GM19467 (cell line): ENCODE measurements around the gene VPS13D.

Experiments
- ATAC-seq: cut with Tn5 transposase; IDR thresholded peaks from one replicate; pipeline ENCODE4 v1.9.1; 2021; ENCODE audit warnings: mild to moderate bottlenecking, moderate library complexity; ENCODE audit not compliant: unreplicated experiment

Gene VPS13D

DNA sequence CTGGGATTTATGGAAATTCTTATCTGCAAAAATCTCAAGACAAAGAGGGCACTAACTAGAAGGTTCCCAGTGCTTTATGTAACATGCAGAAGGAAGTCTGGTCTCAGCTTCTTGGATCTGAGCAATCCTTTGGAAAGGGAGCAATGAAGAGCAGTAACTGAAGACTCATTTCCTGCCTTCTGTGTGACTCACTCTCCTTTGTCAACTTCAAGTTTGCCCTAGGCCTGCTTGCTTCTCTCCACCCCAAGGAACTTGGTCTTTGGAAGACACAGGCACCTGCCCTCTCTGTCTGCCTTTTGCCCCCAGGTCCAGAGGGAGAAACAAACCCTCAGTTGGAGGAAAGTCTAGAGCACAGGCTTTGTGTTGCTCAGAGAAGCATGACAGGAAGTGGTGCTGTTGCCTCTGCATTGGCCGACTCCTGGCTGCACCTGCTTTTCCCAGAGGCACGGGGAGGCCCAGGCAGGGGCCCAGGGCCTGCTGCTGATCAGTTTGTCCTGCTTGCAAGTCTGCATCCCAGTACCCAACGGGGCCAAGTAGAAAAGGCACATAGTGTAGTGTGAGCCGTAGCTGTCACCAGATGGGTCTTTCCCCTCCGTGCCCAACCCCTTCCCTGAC is 251.0 kb downstream of the VPS13D start:
- no peak for ATAC-seq

DNA sequence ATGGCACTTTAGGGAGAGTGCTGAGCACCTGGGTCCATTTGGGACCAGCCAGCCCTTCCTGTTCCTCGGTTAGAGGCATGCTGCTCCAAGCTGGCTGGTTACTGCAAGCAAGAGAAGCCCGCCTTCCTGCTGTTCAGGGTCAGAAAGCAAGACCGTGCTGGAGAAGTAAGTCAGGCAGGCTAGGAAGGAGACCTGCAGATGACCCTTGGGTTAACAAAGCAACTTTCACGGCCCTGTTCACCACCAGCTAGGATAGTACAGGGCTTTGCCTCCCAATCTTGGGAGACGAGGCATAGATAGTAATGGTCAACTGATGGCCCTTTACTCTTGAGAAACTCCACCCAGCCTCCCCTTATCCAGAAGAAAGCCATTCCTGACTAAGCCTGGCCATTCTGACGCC is 252.1 kb downstream of the VPS13D start:
- ATAC-seq = no peak

DNA sequence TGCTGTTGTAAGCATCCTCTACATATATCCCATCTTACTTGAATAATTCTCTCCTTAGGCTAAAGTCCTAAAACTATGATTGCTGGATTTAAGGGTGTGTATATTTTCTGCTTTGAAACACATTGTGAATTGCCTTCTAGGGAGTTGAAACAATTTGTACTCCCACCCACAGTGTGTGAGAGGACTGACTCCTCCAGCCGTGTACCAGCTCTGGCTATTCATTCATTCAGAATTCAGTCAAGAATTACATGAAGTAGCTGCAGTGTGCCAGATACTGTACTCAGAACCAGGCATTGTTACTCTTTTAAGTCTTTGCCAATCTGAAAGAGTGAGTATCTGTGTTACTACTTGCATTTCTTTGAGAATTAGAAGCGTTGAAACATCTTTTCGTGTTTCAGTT is 253.2 kb downstream of the VPS13D start:
- ATAC-seq = no peak

DNA sequence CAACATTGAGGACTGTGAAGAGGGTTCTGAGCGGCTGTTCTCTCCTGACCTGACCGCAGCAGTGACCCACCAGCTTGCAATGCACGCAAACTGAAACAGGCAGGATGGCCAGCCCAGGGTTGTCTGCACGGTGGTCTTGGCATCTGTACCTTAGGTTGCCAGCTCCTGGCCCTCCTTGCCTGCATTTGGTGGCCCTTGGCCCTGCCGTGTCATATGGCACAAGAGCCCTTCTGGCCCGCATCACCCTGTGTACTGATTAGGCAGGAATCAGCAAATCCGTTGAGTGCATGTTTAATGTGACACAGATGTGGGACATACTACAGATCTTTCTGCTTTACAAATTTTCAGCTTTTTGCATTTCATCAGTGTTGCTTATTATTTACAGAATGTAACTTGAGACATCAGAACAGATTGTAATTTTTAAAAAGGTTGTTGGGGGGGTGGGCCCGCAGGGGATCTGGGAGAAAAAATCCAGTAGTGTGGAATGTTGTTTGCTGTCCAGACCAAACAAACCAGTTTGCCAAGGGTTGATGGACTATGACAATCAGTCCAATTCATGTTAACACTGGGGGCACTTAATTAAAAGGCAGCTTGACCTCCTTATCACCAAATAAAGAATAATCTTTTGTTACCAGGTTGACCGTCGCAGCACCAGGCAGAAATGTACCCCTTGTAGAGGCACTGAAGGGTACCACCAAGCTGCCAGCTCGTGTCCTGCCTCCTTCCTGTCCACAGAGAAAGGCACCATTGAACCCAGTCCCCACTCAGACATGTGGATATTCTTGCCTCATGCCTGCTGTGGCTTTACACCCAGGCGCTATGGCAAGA is 255.6 kb downstream of the VPS13D start:
- no peak for ATAC-seq

DNA sequence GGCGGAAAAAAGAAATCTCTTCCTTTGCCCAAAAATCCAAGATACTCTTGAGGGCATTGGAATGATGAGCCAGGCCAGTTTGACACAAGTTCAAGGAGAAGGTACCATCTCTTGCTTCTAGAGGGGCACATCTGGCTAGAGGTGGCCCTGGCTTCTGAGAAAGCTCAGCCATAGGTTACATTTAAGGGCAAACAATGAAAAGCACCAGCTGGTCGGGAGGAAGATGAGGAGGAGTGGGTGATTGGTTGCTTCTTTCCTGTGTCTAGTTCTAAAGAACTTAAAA is 256.2 kb downstream of the VPS13D start:
- no peak for ATAC-seq

DNA sequence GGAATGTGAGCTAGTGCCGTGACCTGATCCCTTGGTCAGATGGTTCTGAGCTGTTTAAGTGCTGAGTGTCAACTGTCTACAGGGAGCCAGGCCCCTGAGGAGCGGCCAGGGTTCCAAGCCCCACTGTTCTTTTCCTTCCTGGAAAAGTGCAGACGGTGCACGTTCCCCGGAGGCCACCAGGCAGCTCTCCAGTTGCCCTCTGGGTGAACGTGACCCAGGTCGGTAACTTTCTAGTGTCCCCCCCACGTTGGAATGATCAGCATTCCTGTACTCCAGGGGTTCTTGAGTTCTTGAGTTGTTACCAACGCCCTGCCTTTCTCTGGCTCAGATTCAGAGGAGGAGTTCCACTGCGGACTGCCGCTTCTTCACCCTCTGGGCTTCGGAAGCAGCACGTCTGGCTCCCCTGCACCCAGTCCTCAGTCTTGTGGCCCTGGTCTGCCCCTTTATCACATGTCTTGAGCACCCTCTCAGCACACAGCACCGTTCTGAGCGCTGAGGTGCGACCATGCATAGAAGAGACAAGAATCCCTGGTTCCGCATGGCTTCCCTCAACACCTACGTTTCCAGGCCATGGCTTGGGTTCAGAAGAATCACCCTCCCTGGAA is 256.7 kb downstream of the VPS13D start:
- no peak for ATAC-seq

DNA sequence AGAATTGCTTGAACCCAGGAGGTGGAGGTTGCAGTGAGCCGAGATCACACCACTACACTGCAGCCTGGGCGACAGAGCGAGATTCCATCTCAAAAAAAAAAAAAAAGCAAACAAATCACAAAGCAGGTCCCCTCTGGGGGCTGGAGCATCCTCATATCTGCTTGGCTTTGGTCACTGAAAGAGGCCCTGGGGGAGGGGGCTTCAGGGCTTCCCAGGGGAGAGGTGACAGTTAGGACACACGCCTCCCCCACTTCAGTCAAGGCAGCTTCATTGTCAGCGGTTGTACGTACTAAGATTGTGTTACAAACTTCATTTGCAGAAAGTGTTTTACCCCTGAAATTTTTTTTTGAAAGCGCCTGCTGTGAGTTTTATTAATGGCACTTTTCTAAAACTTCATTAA is 257.7 kb downstream of the VPS13D start:
- no peak for ATAC-seq

DNA sequence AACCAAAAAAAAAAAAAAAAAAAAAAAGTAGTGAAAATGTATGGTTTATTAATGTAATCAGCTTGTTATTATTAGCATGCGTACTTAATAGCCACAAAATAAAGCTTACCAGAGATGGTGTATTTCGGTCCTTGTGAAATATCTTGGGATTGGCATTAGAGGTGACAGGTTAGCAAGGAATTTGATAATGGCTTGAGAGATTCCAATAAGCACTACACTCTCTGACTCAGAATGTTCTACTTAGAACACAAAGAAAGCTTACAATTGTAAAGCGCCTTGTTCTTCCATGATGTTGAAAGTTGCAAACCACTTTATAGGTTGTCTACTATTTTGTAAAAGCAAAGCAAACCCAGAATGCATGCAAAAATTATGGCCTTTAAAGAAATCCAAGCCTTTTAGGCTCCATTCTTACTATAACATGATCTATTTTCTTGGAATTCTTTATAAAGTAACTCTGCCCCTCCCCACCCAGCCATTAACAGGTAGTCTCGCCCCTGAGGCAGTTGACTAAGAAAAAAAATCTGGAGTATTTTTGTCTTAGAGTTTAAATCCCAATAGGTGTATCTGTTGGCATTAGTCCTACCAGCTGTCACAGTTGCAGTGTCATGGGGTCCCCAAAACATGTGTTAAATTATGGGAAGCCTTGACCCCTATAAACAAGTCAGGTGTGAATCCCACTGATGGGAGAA is 259.0 kb downstream of the VPS13D start:
- ATAC-seq = no peak

DNA sequence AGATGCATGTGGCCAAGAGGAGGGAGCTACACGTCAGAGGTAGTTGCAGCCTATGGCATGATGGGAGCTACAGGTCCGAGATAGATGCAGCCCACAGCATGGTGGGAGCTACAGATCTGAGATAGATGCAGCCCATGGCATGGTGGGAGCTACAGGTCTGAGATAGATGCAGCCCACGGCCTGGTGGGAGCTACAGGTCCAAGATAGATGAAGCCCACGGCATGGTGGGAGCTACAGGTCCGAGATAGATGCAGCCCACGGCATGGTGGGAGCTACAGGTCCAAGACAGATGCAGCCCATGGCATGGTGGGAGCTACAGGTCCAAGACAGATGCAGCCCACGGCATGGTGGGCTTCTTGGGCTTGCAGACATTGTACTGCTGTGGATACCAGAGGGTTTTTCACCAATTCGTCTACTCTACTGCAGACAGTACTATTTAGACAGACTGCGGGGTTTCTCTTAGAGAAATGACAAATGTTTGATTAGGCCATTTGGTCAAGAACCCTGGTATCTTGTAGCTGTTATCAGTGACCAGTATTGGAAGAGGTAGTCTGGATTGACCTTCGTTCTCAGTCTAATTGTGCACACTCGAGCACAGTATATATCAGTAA is 260.8 kb downstream of the VPS13D start:
- no peak for ATAC-seq

DNA sequence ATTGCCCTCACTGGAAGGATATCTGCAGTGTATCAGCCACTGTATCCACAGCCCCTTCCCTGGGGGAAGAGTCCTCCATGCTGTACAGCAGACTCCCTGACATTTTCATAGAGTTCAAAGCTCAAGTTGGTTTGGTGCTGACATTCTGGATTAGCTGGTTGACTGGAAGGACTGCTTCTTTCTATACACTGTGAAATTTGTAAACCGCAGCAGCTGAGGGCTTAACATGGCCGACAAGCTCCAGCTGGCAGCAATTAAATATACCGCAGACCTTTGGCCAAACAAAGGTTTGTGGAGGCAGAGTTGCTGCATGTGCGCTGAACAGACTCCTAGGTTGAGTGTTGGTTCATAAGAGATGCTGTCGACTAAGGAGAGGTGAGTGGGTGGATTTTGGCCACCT is 261.8 kb downstream of the VPS13D start:
- ATAC-seq = no peak

DNA sequence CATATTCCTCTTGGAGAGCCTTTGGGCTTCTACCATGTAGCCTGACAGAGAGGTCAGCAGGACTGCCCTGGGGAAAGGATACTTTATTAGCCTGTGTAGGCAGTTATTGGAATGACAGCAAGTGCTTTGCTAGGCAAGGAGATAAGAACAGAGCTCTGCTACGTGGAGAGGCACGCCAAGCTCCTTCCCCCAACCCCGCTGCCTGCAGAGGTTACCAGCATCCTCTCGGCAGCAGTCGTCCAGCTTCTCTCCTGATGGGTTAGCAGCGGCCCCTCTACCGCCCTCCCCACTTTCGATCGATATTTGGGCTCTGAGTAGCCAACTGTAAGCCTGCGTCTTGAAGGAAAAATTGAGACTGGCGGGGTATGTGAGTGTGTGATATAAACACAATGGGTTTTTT is 265.9 kb downstream of the VPS13D start:
- ATAC-seq = no peak

DNA sequence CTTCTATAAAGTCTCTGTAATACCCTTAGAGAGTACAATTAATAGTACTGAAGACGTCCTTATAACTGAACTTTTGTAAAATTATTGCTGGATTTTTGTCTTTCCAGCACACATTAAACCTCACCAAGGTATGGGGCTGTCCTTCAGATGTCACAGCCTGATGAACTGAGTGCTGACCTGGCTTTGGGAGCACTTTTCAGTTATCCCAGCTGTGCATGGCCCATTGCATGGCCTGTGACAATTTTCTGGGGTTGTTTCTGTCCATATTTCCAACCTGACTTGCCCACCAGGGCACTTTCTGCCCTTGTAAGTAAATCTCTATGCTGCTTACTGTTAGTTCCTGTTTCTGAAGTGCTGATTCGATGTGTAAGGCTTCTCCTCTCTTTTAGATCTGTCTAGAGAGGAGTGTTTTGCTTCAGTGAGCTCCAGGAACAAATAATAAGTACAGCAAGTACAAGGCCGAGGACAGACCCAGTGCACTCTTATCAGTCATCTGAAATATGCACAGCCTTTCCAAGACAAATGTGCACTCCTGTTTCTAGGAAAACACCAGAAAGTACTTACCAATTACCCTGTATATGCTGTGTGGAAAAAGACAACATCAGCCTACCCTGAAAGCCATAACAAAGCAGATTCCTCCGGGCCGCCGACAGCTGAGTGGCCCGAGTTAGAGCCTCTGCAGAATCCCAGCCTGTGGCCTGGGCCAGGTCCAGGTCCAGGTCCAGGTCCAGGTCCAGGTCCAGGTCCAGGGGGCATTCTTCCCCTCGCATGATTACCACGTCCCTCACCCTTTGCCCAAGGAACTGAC is 266.5 kb downstream of the VPS13D start:
- no peak for ATAC-seq

DNA sequence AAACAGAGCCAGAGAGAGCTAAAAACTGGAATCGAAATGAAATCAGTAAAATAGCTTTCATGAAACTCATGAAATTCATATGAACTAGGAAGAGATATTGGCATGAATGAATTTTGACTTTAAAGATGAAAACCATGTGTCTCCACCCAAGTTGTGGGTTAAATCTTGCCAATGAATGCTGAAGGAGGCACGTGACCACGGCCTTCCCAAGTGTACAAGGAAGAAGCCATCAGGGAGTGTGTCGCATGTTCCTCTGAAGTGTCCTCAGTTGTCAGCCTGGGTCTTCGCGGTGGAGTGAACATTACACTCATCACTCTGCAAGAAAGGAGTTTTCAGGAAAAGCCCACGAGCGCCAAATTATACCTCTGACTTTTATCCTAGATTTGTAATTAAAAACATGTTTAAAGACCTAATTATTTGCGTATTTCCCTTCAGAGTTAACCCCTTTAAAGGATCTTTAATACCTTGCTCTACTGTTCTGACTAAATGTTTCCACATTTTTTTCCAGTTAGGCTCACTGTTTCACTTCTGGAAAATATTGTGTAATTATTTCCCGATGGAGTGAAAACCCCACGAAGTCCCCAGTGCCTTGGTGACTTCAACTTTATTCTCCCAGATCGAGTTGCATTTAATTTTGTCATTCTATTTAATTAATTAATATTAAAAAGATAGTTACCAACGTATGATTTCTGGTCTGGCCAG is 269.9 kb downstream of the VPS13D start:
- ATAC-seq = no peak

DNA sequence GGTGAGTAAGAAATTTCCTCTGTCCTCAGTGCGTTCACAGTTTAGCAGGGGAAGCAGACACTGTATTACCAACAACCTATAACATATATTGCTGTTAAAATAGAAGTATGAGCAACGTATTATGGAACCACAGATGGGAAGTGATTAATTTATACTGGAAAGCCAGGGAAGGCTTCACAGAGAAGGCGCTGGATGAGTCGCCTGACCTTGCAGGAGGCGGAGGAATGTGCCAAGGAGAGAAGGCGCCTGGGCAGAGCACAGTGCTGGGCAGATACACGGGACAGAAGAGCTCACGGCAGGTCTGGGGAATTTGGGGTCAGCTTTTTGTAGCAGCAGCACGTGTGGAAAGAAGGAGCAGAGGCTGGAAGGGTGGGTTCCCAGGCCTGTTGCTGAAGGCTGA is 271.8 kb downstream of the VPS13D start:
- no peak for ATAC-seq

DNA sequence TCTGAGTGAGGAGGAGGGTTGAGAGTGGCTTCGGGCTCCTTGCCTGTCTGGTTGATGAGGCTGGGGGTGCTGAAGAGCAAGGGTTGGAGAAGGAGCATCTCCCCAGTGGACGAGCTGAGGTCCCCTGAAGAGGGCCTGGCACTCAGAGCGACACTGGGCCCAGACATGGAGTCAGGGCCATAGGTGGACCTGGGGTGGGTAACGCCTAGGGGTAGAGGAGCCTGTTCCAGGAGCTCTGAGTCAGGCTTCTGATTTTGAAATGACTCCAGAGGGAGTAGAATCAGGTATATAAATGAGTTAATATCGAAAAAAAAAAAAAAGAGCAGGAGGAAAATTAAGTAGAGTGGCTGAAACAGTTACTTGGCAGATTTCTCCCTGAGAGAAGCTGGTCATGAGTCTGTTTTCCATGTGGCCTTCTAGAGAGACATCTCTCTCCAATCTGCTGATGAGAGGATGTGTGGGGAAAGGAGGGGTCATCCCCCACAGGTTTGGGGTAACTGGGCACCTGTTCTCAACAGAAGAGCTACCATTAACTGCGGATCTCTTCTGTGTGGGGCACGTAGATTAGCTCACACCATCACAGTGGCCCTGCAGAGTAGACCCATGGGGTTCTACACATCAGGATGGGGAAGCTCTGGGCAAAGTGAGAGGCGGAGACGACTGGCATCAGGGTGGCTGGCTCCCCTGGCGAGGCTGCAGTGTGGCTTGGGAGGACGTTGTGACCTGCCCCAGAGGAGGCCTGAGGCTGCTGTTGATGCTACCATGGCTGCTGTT is 272.7 kb downstream of the VPS13D start:
- ATAC-seq = no peak

DNA sequence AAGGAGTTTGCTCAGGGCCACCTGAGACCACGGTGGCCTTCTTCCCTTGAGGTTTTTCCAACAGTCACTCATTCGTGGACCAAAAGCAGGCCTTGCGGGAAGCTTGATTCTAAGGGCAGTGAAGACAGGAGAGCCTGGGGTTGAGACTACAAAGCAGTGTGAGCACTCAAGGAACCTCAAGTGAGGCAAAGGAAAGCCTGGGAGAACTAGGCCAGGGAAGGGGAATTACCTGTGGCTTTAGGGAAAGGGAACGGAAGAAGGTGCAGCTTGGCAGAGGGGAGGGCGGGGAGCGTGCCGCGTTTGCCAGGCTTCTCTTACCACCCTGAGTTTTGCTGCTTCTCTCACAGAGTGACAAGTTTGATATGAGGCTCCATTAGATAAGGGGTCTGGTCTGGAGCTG is 273.9 kb downstream of the VPS13D start:
- ATAC-seq = no peak

DNA sequence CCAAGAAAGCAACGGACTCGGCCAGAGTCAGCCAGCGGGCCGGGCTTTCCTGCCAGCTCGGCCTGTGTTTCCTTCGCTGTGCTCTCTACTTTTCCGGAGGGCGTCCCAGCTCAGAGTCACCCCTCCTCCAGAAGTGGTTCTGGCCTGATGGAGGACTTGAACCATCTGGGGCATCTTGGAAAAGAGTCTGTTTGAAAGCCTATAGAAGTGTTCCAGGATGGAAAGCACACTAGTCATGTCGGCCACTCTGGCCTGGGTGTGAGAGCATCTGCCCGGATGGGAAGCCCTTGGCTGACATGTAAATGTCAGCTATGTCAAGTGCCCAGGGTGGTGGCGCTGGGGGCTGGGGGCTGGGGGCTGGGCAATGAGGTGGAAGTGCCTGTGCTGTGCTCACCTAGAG is 274.8 kb downstream of the VPS13D start:
- no peak for ATAC-seq

DNA sequence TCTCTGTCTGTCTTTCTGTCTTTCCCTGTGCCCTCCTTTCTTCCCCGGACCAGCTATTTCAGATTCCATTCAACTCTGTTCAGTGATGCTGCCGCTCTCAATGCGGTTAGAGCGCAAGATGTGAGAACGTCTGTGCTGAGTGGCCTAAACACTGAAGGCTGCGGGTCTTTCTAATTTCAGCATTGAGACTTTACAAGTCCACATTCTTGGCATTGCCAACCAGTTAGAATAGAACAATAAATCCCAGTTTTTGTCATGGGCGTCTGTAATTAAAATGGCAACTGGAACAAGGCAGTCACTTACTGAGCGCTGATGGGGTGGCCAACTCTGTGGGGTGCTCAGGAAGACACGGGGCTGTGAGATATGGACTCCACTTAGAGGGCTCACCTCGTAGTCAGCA is 275.4 kb downstream of the VPS13D start:
- ATAC-seq = no peak

DNA sequence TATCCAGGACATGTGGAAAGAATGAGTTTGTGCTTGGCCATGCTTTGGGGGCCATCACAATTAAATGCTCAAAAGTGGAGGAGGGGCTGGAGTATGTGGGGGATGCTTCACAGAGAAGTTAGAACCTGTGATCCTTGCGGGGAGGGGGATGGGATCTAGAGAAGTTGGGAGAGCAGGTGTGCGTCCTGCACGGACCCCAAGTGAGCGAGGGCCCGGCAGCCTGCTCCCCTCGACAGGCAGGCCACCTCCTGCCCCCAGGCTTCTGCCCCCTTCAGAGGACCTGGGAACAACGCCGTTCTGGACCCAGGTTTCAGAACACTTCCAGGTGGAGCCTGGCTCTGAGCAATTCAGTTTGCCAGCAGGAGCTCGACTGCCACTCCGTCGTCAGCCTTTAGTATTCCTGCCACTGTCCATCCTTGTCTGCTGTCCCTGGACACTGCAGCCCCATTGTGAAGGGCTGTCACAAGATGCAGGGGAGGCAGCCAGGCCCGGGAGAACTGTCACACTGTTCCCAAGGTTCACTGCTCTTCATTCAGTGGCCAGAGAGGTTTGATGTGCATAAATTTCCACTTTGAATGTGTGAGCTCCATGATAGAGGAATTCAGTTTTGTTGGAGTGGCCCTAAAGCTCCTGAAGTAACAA is 275.9 kb downstream of the VPS13D start:
- no peak for ATAC-seq
